ENCODE measurements around the gene TREX2.

DNA sequence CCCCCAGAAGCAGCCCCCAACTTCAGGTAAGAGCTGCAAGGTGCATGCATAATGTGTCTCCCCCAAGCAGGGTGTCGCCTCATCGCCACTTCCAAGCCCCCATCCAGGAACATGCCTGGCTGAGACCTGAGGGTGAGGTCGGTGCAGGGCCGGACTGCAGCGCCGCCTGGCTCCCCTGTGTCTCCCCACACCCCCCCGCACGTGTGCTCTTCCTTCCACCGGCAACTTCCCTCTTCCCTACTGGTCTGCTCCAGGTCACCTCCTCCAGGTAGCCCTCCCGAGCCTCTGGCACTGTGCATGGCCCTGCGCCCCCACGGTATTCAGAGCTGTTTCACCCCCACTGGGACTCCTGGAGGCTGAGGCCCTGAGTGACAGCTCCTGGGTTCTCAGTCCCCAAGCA lies 46.7 kb upstream of the TREX2 start:
- TF ChIP-seq, protein P1, sequence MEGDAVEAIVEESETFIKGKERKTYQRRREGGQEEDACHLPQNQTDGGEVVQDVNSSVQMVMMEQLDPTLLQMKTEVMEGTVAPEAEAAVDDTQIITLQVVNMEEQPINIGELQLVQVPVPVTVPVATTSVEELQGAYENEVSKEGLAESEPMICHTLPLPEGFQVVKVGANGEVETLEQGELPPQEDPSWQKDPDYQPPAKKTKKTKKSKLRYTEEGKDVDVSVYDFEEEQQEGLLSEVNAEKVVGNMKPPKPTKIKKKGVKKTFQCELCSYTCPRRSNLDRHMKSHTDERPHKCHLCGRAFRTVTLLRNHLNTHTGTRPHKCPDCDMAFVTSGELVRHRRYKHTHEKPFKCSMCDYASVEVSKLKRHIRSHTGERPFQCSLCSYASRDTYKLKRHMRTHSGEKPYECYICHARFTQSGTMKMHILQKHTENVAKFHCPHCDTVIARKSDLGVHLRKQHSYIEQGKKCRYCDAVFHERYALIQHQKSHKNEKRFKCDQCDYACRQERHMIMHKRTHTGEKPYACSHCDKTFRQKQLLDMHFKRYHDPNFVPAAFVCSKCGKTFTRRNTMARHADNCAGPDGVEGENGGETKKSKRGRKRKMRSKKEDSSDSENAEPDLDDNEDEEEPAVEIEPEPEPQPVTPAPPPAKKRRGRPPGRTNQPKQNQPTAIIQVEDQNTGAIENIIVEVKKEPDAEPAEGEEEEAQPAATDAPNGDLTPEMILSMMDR (IDR thresholded peaks at IDR 0.05; ENCODE audit: low read length) = no peak
- no peak for TF ChIP-seq EZH2 (IDR thresholded peaks at IDR 0.05; ENCODE audit: borderline replicate concordance, low read length)
